A673 (cell line): Measurements from ENCODE around the gene ARPC1B.

ENCODE experiments used
- CTCF ChIP-seq: fragments of 300-800, 200-600 bp; sonication (generic); conservative IDR thresholded peaks from 2 replicates; pipeline ENCODE4 v1.5.1; 2017; ENCODE audit warnings: low read depth, mild to moderate bottlenecking, antibody characterized with exemption, low read length, moderate library complexity, mixed read lengths
- EZH2 ChIP-seq: fragments of 200-600 bp; sonication (generic); IDR thresholded peaks from 2 replicates; pipeline ENCODE4 v1.6.1; 2017; ENCODE audit warnings: borderline replicate concordance, low read depth, mild to moderate bottlenecking, mixed read lengths, antibody characterized with exemption, low read length; ENCODE audit not compliant: poor library complexity, severe bottlenecking

- TF ChIP-seq CTCF (no peak), EZH2 (no peak)
Measured at GRCh38 chr7:99340659-99341058, 33.9 kb upstream of the ARPC1B start.
